ENCODE data around the gene IGF2BP3. TPM values are rescaled to one million over a fixed set of nuclear protein-coding genes. Genes with fewer than 3 reads are reported as not detected.
A peak's percentile ranks its signal among the peaks of the same experiment; 100 is the strongest.

Gene IGF2BP3
- total RNA-seq, 1 experiment from 2014 or later: 80.2 TPM

DNA sequence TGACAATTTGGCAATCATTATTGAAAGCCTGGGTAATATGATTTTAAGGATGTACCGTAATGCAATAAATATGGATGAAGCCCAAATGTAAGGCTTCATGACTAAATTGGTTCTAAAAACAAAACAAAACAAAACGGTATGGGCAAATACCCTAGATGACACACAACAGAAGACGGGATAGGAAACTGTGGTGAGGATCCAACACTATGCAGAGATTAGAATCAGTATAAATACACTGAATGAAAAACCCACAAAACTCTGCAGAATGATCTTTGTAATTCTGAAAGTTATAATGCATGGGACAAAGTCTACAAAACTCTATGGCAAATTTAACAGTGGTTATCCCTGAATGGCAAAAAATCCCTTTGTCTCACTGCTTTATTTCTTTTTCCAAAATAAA lies 113.6 kb downstream of the IGF2BP3 start:
- Histone ChIP-seq H3K27ac (ENCODE audit: low read length) (peak overlapping the region; percentile 85), H3K36me3 (ENCODE audit: control insufficient read depth, insufficient read depth, low read length) (0 out of 2 replicates have a peak, but pooled peaks cover 4% of the 10 kb centered on the region), H3K4me1 (ENCODE audit: control insufficient read depth, insufficient read depth, low read length) (peaks cover 74% of the 10 kb centered on the region), H3K27me3 (ENCODE audit: control insufficient read depth, insufficient read depth, low read length) (no peaks in the 10 kb centered on the region), H3K9me3 (ENCODE audit: control insufficient read depth, insufficient read depth, low read depth, low read length) (no peaks in the 10 kb centered on the region), H3K4me3 (ENCODE audit: low read depth in 2 of 2, low read length in 2 of 2) (no peak overlapping the region)
- ATAC-seq (0 out of 2 replicates have a peak, but pooled peaks have one; percentile 31), DNase-seq (ENCODE audit: low read depth, low spot score) (no peak)
- no TSS peak for BruUV-seq (replicated peaks)
- ChIA-PET POLR2A (no interaction called here), CTCF (no interaction called here)
- in situ Hi-C loops (cut with HindIII; ENCODE audit: low pct_unique_long_range_greater_than_20kb, low sequenced_read_pairs) (no loop called here), intact Hi-C loops (cut with micrococcal nuclease; ENCODE audit: unreplicated experiment) (loop anchor here (2.0 to 5.0 kb wide), 4 partner anchors 51 to 188 kb away; partner anchors contain the start of gene IGF2BP3)
- TF ChIP-seq CTCF (IDR thresholded peaks at IDR 0.05) (no peak), REST (IDR thresholded peaks at IDR 0.05; ENCODE audit: insufficient read depth in 1 of 2, low read depth in 2 of 2, low read length in 1 of 2) (no peak), POLR2AphosphoS5 (IDR thresholded peaks at IDR 0.05; ENCODE audit: low read depth, low read length) (no peak), SIN3A (IDR thresholded peaks at IDR 0.05; ENCODE audit: borderline replicate concordance, insufficient read depth, low read depth, low read length) (no peak), TCF7L2 (IDR thresholded peaks at IDR 0.05; ENCODE audit: low read depth, low read length) (no peak)

GRCh38 chr7:23356168-23356567 lies 114.1 kb downstream of the IGF2BP3 start:
- H3K27ac ChIP-seq (ENCODE audit: low read length): peak overlapping the region; percentile 2; the same call in 1 of the 2 replicates
- in situ Hi-C loops (cut with HindIII; ENCODE audit: low pct_unique_long_range_greater_than_20kb, low sequenced_read_pairs) (no loop called here), intact Hi-C loops (cut with micrococcal nuclease; ENCODE audit: unreplicated experiment) (loop anchor here (2.0 to 5.0 kb wide), 4 partner anchors 51 to 189 kb away; partner anchors contain the start of gene IGF2BP3)
- DNase-seq (ENCODE audit: low read depth, low spot score) (no peak), ATAC-seq (no peak)
- H3K36me3 ChIP-seq (ENCODE audit: control insufficient read depth, insufficient read depth, low read length): 0 out of 2 replicates have a peak, but pooled peaks cover 4% of the 10 kb centered on the region
- CTCF ChIA-PET: no interaction called here
- POLR2A ChIA-PET: no interaction called here
- no TSS peak for BruUV-seq (replicated peaks)
- TF ChIP-seq TCF7L2 (IDR thresholded peaks at IDR 0.05; ENCODE audit: low read depth, low read length) (no peak), SIN3A (IDR thresholded peaks at IDR 0.05; ENCODE audit: borderline replicate concordance, insufficient read depth, low read depth, low read length) (no peak), POLR2AphosphoS5 (IDR thresholded peaks at IDR 0.05; ENCODE audit: low read depth, low read length) (no peak), REST (IDR thresholded peaks at IDR 0.05; ENCODE audit: insufficient read depth in 1 of 2, low read depth in 2 of 2, low read length in 1 of 2) (no peak), CTCF (IDR thresholded peaks at IDR 0.05) (no peak)
- H3K4me1 ChIP-seq (ENCODE audit: control insufficient read depth, insufficient read depth, low read length): peaks cover 80% of the 10 kb centered on the region
- no peaks in the 10 kb centered on the region for H3K27me3 ChIP-seq (ENCODE audit: control insufficient read depth, insufficient read depth, low read length)
- no peaks in the 10 kb centered on the region for H3K9me3 ChIP-seq (ENCODE audit: control insufficient read depth, insufficient read depth, low read depth, low read length)
- no peak overlapping the region for H3K4me3 ChIP-seq (ENCODE audit: low read depth in 2 of 2, low read length in 2 of 2)

Data from Panc1 (cell line).